AG04450 (cell line): ENCODE measurements around the gene MAD1L1. TPM values are rescaled to one million over a fixed set of nuclear protein-coding genes. Genes with fewer than 3 reads are reported as not detected.

Source experiments
- CTCF ChIA-PET: fragments of 300-600, 350-600 bp; formaldehyde crosslinking; extraction: SDS; loops from one replicate; lab custom pipeline; 2022; ENCODE audit warnings: antibody characterized with exemption, inconsistent platforms; lab: Charles Lee
- POLR2A ChIA-PET: fragments of 350-600 bp; formaldehyde crosslinking; extraction: SDS; loops from one replicate; lab custom pipeline; 2021; ENCODE audit warnings: antibody characterized with exemption, inconsistent platforms; lab: Yijun Ruan, JAX
- DNase-seq: peaks from one replicate; pipeline ENCODE4 v3.0.0-alpha.2; 2011; ENCODE audit warnings: low read depth, low spot score
- H3K27ac ChIP-seq: one replicate; pipeline ENCODE4 v1.5.1; 2012; ENCODE audit warnings: low read depth, low read length, control low read depth
- H3K27me3 ChIP-seq: one replicate; pipeline ENCODE4 v1.6.0; 2012; ENCODE audit warnings: low read length; ENCODE audit not compliant: control insufficient read depth, insufficient read depth
- H3K4me3 ChIP-seq: 2 replicates; pipeline ENCODE4 v1.5.1; 2011; ENCODE audit warnings: mild to moderate bottlenecking, low read depth, low read length, control low read depth
- H3K9me3 ChIP-seq: 2 replicates; pipeline ENCODE4 v1.5.1; 2012; ENCODE audit warnings: low read length; ENCODE audit not compliant: control insufficient read depth, insufficient read depth
- polyA plus RNA-seq: library from polyadenylated mRNA; depleted of rRNA; stranded (reverse); fragments of >200 nt; gene quantifications from 2 replicates; pipeline ENCODE4 v1.2.3, GENCODE V29; 2011
- TF ChIP-seq, protein P1 (sequence below): IDR thresholded peaks from 2 replicates; pipeline ENCODE4 v1.5.1; 2011; ENCODE audit warnings: low read depth, low read length, control low read depth, inconsistent platforms

The MAD1L1 gene
- polyA plus RNA-seq, 1 experiment = 11.9 TPM

DNA sequence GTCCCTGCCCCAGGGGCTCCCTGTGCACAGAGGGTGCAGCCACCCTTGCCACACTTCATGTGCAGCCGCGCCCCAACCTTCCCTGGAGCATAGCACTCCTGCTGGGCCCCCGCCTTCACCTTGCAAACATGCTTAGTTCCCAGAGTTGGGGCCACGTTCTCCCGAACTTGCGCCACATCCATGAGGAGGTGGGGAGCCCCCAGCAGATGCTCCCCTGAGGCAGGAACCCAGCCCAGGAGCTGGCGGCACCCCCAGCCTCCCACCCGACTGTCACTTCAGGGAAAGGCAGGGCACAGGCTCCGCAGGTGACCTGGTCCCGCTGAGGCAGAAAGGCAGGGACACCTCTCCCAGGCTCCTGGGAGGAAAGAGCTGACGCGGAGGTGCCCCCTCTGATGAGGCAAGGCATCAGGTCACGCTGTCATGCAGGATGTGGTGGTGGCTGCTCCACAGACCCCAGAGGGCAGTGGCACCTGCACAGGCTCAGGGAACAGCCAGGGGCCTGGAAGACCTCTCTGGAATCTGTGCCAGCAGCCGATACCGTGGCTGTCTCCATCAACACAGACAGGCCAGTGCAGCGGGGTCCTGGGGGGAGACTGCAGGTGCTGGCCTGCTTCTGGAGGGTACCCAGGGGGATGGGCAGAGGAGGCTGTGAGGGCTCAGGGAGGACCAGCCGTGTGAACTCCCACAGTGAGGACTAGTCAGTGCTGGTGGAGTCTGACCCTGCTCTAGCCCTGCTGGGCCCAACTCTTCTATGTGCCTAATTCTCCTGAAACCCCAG is 221.3 kb downstream of the MAD1L1 start:
- TF ChIP-seq, protein P1, sequence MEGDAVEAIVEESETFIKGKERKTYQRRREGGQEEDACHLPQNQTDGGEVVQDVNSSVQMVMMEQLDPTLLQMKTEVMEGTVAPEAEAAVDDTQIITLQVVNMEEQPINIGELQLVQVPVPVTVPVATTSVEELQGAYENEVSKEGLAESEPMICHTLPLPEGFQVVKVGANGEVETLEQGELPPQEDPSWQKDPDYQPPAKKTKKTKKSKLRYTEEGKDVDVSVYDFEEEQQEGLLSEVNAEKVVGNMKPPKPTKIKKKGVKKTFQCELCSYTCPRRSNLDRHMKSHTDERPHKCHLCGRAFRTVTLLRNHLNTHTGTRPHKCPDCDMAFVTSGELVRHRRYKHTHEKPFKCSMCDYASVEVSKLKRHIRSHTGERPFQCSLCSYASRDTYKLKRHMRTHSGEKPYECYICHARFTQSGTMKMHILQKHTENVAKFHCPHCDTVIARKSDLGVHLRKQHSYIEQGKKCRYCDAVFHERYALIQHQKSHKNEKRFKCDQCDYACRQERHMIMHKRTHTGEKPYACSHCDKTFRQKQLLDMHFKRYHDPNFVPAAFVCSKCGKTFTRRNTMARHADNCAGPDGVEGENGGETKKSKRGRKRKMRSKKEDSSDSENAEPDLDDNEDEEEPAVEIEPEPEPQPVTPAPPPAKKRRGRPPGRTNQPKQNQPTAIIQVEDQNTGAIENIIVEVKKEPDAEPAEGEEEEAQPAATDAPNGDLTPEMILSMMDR = no peak
- Histone ChIP-seq H3K4me3 (no peak overlapping the region), H3K27me3 (no peaks in the 10 kb centered on the region), H3K9me3 (peaks cover 3% of the 10 kb centered on the region; the same call in 1 of the 2 replicates), H3K27ac (no peak overlapping the region)
- DNase-seq = no peak
- CTCF ChIA-PET = no interaction called here
- POLR2A ChIA-PET = no interaction called here

DNA sequence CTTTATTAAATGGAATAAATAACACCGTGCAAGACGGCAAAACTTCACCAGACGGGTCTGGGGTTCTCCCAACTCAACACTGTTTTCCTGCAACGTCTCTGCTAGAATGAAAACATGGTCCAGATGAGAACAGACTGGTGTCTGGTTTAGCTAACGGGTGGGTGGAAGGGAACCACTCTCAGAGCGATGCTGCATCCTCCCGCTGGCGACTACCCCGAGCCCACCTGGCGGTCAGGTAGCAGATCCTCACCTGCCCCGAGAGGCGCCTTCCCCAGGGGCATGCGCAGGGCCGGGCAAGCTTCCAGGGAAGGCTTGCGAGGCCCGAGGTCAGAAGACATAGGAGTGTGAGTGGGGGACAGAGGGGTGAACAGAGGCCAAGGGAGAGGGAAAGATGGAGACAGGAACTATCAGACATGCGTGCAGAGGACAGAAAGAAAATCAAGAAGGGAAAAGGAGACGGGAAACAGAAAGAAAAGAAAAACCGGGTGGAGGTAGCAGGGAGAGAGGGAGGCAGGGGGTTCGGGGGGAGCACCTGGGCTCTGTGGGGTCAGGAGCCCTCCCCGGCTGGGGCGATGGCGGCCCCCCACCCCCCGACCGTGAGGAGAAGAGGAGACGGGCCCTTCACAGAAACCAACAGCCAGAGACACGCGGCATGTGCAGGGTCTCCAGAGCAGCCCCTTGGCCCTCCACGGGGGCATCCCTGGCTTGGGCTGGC is 222.0 kb downstream of the MAD1L1 start:
- Histone ChIP-seq H3K27me3 (no peaks in the 10 kb centered on the region), H3K27ac (no peak overlapping the region), H3K9me3 (peaks cover 3% of the 10 kb centered on the region; the same call in 1 of the 2 replicates), H3K4me3 (no peak overlapping the region)
- ChIA-PET POLR2A (no interaction called here), CTCF (no interaction called here)
- no peak for DNase-seq
- TF ChIP-seq, protein P1 = no peak

DNA sequence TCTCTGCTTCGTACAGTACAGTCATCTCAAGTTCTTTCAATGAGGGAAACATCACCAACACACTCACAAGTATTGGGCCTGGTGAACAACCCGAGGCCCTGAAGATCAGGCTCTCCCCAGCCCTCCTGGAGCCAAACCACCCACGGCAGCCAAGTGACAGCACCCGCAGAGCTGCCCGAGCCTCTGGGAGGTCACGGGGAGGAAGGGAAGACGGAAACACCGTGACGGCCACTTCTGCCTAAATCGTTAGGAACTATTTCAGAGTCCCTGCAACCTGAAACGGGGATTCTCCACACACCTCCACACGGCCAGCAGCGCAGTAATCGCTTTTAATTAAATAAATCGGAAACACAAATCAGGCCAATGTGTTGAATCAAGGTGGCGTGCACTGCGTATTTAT is 222.6 kb downstream of the MAD1L1 start:
- Histone ChIP-seq H3K27ac (no peak overlapping the region), H3K9me3 (peaks cover 3% of the 10 kb centered on the region; the same call in 1 of the 2 replicates), H3K27me3 (no peaks in the 10 kb centered on the region), H3K4me3 (no peak overlapping the region)
- POLR2A ChIA-PET = no interaction called here
- no peak for DNase-seq
- CTCF ChIA-PET = no interaction called here
- TF ChIP-seq, protein P1 = no peak

DNA sequence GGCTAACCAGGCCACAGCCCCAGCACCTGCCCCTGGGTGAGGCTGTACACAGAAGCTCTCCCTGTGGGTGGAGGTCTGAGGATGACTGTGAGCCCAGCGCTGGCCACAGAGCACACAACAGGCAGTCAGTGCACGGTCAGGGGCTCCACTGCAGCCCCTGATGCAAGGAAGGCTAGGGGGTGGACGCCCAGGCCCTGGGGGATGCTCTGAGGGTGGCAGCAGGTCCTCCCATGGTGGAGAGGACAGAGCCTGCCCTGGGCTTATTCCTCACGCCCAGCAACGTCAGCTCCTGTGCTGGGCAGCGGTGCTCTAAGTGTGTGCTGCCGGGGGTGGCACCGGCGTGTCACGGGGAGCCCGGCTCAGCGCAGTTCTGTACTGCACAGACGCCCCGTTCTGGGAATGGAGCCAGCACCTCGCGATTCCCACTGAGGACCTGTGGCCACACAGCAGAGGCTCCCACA is 223.2 kb downstream of the MAD1L1 start:
- no peak overlapping the region for H3K4me3 ChIP-seq
- no peak for DNase-seq
- CTCF ChIA-PET = no interaction called here
- H3K27me3 ChIP-seq = no peaks in the 10 kb centered on the region
- TF ChIP-seq, protein P1 = no peak
- H3K9me3 ChIP-seq = peaks cover 3% of the 10 kb centered on the region; the same call in 1 of the 2 replicates
- POLR2A ChIA-PET = no interaction called here
- H3K27ac ChIP-seq = no peak overlapping the region
